GM18519 (cell line): ENCODE results near the gene ITFG2.
"Not testable (repeated sequence)": the region's sequence is repeated elsewhere in the genome, so short reads cannot be mapped to it uniquely, and the experiment has no call there.

Source experiments
- ATAC-seq: cut with Tn5 transposase; IDR thresholded peaks from one replicate; pipeline ENCODE4 v1.9.1; 2021; ENCODE audit warnings: mild to moderate bottlenecking, moderate library complexity; ENCODE audit not compliant: unreplicated experiment, low FRiP score

ITFG2 gene

DNA sequence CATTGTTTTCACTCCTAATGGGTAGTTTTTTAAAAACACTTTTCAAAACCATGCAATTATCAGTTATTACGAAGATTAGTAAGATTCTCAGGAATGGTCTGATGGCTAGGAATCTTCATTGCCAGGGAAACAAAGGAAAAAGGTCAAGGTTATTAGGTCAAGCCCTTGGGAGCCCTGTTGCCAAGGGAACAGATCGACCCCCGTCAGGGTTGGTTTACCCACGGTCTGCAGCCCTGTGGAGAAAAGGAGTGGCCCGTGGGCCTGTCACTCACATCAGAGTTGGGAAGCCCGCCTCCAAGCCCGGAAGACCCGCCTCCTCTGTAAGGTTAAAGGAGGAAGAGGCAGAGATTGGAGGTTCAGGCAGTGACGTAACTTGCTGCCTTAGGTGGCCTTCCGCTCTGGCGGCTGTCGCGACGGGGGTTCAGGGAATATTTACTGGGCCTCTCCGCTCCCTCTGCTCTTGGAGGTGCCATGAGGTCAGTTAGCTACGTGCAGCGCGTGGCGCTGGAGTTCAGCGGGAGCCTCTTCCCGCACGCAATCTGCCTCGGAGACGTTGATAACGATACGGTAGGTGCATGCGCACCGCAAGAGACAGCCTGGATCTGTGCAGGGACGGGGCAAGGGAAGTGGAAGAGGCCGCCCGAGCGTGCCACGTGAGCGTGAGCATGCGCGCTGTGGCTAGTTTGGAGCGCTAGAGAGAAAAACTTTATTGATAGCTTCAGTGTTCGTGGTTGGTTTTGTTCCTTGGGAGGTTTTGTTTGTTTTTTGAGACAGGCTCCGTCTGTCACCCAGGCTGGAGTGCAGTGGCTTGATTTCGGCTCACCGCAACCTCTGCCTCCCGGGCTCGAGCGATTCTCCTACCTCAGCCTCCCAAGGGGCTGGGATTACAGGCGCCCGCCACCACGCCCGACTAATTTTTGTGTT lies at the start of gene ITFG2:
ITFG2 (plus strand) TSS at position 379 of the 924 bp plus-strand sequence; CDS start at position 472, 93 bp downstream.
- peak; percentile 86 for ATAC-seq

DNA sequence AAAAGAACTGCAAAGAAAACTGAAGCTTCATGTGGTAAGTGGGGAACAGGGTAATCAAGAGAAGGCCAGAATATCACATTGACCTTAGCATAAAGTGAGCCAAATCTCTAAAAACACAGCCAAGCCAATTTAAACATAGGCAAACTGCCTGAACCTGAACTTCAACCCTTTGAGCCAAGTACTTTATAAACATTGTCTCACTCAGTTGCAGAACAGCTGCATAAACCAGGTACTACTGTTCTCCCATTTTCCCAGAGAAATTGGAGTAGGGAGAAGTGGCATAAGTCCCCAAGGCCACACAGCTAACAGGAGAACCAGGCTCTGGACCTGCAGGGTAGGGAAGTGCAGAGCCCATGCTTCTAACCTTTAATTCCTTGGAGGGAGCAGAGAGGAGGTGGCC lies 48.1 kb upstream of the ITFG2 start:
- no peak for ATAC-seq

DNA sequence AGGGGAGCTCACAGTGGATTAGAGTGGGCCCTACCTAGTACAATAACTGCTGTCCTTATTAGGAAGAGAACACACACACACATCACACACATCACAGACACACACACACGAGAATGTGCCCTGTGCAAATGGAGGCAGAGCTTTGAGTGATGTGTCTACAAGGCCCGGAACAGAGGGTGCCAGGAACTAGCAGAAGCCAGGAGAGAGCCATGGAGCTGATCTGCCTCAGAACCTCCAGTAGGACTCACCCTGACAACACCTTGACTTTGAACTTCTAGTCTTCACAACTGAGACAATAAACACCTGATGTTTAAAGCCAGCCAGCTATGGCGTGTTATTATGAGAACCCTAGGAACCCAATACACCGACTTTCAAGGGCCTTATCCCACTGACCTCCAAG lies 47.4 kb upstream of the ITFG2 start:
- ATAC-seq = no peak

DNA sequence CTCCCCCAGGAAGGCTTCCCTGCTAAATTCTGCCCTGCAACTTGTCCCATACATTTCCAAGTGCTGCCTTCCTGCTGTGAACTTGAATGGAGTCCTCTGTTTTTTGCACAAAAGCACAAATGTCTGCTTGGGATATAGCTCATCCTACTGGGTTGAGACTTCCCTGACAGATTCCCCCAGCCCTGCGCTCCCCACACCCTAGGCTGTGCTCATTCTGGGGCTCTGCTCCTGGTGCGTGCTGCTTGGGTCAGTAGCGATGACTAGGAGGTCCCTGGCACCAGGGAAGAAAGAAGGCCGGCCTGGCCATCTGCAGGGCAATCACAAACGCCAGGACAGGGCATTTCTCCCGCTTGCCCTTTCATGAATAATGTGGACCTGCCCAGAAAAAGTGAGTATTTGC lies 46.9 kb upstream of the ITFG2 start:
- no peak for ATAC-seq

DNA sequence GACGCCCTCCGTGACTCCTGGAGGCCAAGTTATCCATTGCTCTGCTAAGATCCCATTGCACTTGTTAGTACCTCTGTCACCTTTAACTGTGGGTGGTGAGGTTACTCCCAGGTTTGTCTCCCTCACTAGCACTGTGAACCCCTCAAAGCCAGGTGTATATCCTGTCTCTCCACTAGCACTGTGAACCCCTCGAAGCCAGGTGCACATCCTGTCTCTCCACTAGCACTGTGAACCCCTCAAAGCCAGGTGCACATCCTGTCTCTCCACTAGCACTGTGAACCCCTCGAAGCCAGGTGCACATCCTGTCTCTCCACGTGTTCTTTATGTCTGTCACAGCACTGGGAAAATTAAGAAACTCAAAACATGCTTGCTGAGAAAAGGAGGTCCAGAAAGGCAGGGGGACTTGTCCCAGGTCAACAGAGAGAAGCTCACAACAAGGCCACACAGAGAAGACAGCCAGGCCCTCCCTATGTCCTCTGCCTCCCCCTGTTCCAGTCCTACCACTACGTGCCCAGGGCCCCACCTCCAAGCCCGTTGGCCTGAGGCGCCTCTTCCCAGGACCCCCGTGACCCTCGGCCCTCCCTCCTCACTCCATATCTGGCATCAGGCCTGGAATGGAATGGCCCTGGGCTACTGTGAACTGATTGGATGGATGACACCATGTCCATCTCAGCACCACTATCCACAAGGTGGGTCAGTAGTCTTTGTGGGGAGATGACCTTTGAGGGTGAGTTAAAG lies 44.1 kb upstream of the ITFG2 start:
- no peak for ATAC-seq

- ATAC-seq = no peak
Observed at GRCh38 chr12:2769866-2770533, 42.5 kb upstream of the ITFG2 start.

- not testable (repeated sequence) for ATAC-seq
Observed at GRCh38 chr12:2770544-2770943, 41.9 kb upstream of the ITFG2 start.

DNA sequence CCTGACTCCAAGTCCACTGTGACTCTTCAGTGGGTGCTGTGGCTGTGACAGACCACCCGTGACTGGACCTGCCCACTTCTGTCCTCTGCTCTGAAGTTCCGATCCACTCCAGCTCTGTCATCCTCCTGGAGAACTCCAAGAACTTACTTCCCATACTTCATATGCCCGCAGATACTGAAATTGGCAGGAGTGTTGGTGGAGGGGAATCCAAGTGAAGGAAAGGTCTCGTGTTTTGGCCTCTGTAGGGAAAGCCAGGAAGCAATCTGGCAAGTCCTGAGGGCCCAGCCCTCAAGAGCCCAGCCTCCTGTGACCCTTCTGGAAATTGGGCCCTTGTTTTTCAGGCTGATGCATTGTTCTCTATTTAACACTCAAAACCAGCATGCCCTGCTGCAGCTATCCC lies 40.1 kb upstream of the ITFG2 start:
- no peak for ATAC-seq

GRCh38 chr12:2773199-2773875 lies 39.1 kb upstream of the ITFG2 start:
- ATAC-seq = no peak

- ATAC-seq = no peak
Observed at GRCh38 chr12:2775431-2775830, 37.0 kb upstream of the ITFG2 start.

DNA sequence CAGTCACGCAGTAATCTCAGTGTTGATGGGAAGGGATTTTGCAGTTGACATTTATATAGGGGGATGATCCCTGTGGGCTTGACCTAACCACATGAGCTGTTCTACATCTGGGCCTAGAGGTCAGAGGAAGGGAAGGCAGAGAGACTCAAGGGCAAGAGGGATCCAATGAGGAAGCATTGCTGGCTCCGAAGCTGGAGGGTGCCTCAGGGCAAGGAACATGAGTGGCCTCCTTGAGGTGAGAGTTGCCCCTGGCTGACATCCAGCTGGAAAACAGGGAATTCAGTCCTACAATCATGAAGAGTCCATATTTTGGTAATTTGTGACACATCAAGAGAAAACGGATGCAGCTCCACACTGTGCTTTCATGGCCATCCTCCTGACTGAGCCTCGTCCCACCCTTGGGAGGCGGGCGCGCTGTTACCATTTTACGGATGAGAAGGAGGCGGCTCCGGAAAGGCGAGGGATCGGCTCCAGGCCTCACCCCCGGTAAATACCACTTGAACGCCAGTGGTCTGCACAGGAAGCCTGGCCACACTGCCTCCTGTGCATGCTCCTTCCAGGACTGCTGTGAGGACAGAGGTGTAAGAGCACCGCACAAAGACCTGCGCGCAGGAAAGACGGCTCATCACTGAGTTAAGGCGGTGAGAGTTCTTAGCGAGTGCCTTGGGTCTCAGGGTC lies 36.2 kb upstream of the ITFG2 start:
- no peak for ATAC-seq

DNA sequence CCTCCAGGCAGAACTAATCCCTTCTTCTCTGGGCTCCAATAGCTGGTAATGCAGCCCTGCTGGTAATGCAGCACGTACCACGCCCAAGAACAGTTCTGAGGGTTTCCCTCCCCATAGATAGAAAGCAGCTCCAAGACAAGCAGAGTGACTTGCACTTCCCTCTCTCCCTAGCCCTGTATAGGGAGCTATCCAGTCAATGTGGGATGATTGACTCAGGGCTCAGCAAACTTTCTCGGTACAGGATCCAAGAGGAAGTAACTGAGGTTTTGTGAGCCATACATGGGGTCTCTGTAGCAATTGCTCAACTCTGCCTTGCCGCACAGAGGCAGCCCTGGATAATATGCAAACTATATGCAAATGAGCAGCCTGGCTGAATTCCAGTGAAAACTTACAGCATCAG lies 33.2 kb upstream of the ITFG2 start:
- ATAC-seq = no peak

GRCh38 chr12:2783936-2784600 lies 28.4 kb upstream of the ITFG2 start:
- ATAC-seq = no peak

DNA sequence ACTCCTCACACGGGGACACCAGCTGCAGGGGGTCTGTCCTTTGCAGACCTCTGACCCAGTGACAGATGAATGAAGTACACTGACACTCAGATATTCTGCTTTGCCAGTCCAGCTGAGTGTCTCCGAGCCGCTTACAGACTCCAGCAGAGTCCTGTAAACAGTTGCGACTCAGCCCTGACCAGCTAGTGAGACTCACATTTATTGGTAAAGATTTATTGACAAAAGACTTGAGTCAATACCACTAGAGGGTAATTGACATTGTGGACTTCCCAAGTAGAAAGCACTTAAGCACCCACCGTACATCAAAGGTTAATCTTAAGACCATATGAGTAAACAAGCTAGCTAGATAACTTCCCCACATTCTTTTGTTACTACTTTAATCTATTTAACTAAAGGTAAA lies 27.5 kb upstream of the ITFG2 start:
- ATAC-seq = no peak

DNA sequence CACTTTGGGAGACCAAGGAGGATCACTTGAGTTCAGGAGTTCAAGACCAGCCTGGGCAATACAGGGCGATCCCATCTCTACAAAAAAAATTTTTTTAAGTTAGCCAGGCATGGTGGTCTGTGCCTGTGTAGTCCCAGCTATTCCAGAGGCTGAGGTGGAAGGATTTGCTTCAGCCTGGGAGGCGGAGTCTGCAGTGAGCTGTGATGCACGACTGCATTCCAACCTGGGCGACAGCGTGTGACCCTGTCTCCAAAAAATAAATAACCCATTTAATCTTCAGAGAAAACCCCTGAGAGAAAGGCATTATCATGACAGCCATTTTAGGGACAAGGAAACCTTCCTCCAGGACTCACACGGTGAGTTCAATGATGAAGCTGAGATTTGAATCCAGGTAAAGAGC lies 21.4 kb upstream of the ITFG2 start:
- ATAC-seq = no peak

- ATAC-seq = no peak
Observed at GRCh38 chr12:2792671-2793500, 19.6 kb upstream of the ITFG2 start.

DNA sequence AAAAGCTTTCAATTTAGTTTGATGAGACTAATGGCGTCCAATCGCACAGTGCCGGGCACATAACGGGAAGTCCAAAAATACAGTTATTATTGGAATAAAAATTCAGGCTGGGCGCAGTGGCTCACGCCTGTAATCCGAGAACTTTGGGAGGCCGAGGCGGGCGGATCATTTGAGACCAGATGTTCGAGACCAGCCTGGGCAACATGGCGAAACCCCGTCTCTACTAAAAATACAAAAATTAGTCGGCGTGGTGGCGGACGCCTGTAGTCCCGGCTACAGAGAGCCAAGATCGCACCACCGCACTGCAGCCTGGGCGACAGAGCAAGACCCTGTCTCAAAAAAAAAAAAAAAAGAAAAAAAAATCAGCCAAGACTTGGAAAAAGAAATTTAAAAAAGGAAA lies 18.9 kb upstream of the ITFG2 start:
- ATAC-seq = no peak

- ATAC-seq = no peak
Observed at GRCh38 chr12:2794191-2794735, 18.2 kb upstream of the ITFG2 start.
